T-helper 17 cell (primary cell): ENCODE results near the gene DAPK3. TPM values are rescaled to one million over a fixed set of nuclear protein-coding genes. Genes with fewer than 3 reads are reported as not detected.
"Not testable (repeated sequence)": the region's sequence is repeated elsewhere in the genome, so short reads cannot be mapped to it uniquely, and the experiment has no call there.

Experiments
- ATAC-seq: fragments of 150-1000 bp; cut with Tn5 transposase; 2 replicates; pipeline ENCODE4 v1.10.0; 2021; ENCODE audit warnings: mild to moderate bottlenecking, moderate library complexity
- DNase-seq, 3 donors: peaks; one replicate each; pipeline versions ENCODE4 v3.0.0 to v3.0.0-alpha.2; 2020 to 2021
- H3K9me3 ChIP-seq: one replicate; pipeline ENCODE4 v1.7.0; 2013; ENCODE audit warnings: low read length, mild to moderate bottlenecking; ENCODE audit not compliant: control insufficient read depth, poor library complexity, severe bottlenecking
- H3K27ac Mint-ChIP-seq: one replicate; pipeline ENCODE4 v1.8.0; 2022; ENCODE audit warnings: mild to moderate bottlenecking, moderate library complexity, mixed read lengths
- H3K27me3 Mint-ChIP-seq: one replicate; pipeline ENCODE4 v1.8.0; 2022; ENCODE audit warnings: mixed read lengths
- H3K36me3 Mint-ChIP-seq: one replicate; pipeline ENCODE4 v1.8.0; 2022; ENCODE audit warnings: low read depth, mixed read lengths
- H3K4me1 Mint-ChIP-seq: one replicate; pipeline ENCODE4 v1.8.0; 2022; ENCODE audit warnings: mild to moderate bottlenecking, mixed read lengths
- H3K4me3 Mint-ChIP-seq: one replicate; pipeline ENCODE4 v1.8.0; 2022; ENCODE audit warnings: mild to moderate bottlenecking, moderate library complexity, mixed read lengths
- total RNA-seq, 4 donors: library from RNA in 2 of 4; stranded (reverse) in 2 of 4; gene quantifications; one replicate each; pipeline ENCODE4 v1.2.3 and lab custom pipeline; 2022 to 2026

Gene DAPK3
- total RNA-seq, 2 donors from 2014 or later, result 28.7 to 31.3 TPM

- no peak for DNase-seq
- H3K36me3 Mint-ChIP-seq, result no peaks in the 10 kb centered on the region
- H3K4me1 Mint-ChIP-seq, result peaks cover 10% of the 10 kb centered on the region
- no peaks in the 10 kb centered on the region for H3K9me3 ChIP-seq
- no peak for ATAC-seq
- peaks cover 12% of the 10 kb centered on the region for H3K27me3 Mint-ChIP-seq
- no peak overlapping the region for H3K27ac Mint-ChIP-seq
- no peak overlapping the region for H3K4me3 Mint-ChIP-seq
These were observed 20.7 kb downstream of the DAPK3 start for GRCh38 chr19:3949997-3950859.

- Mint-ChIP-seq H3K36me3 (no peaks in the 10 kb centered on the region), H3K27ac (no peak overlapping the region), H3K4me1 (peaks cover 8% of the 10 kb centered on the region), H3K27me3 (peaks cover 12% of the 10 kb centered on the region), H3K4me3 (no peak overlapping the region)
- DNase-seq, result no peak
- no peak for ATAC-seq
- H3K9me3 ChIP-seq, result no peaks in the 10 kb centered on the region
These were observed 21.6 kb downstream of the DAPK3 start for GRCh38 chr19:3949294-3949693.

GRCh38 chr19:3947316-3947933 is 23.5 kb downstream of the DAPK3 start:
- not testable (repeated sequence) for H3K4me1 Mint-ChIP-seq, H3K9me3 ChIP-seq, ATAC-seq, H3K27ac Mint-ChIP-seq, H3K36me3 Mint-ChIP-seq, DNase-seq, H3K27me3 Mint-ChIP-seq, H3K4me3 Mint-ChIP-seq

- H3K36me3 Mint-ChIP-seq, result no peaks in the 10 kb centered on the region
- no peak overlapping the region for H3K27ac Mint-ChIP-seq
- H3K27me3 Mint-ChIP-seq, result no peaks in the 10 kb centered on the region
- no peaks in the 10 kb centered on the region for H3K4me1 Mint-ChIP-seq
- H3K4me3 Mint-ChIP-seq, result no peak overlapping the region
- no peaks in the 10 kb centered on the region for H3K9me3 ChIP-seq
- ATAC-seq (no peak), DNase-seq (no peak)
These were observed 25.1 kb downstream of the DAPK3 start for GRCh38 chr19:3945838-3946237.

- no peak overlapping the region for H3K27ac Mint-ChIP-seq
- no peaks in the 10 kb centered on the region for H3K27me3 Mint-ChIP-seq
- H3K4me3 Mint-ChIP-seq, result no peak overlapping the region
- no peaks in the 10 kb centered on the region for H3K36me3 Mint-ChIP-seq
- ATAC-seq, result no peak
- DNase-seq, result no peak
- no peaks in the 10 kb centered on the region for H3K4me1 Mint-ChIP-seq
- H3K9me3 ChIP-seq, result no peaks in the 10 kb centered on the region
These were observed 26.7 kb downstream of the DAPK3 start for GRCh38 chr19:3944018-3944721.

- H3K4me1 Mint-ChIP-seq, result no peaks in the 10 kb centered on the region
- ATAC-seq (no peak), DNase-seq (no peak)
- H3K4me3 Mint-ChIP-seq, result no peak overlapping the region
- no peak overlapping the region for H3K27ac Mint-ChIP-seq
- H3K27me3 Mint-ChIP-seq, result no peaks in the 10 kb centered on the region
- H3K36me3 Mint-ChIP-seq, result no peaks in the 10 kb centered on the region
- no peaks in the 10 kb centered on the region for H3K9me3 ChIP-seq
These were observed 28.0 kb downstream of the DAPK3 start for GRCh38 chr19:3942790-3943409.

GRCh38 chr19:3938300-3938950 is 32.5 kb downstream of the DAPK3 start:
- H3K27ac Mint-ChIP-seq, ATAC-seq, H3K36me3 Mint-ChIP-seq, H3K4me1 Mint-ChIP-seq, H3K4me3 Mint-ChIP-seq, H3K27me3 Mint-ChIP-seq, DNase-seq, H3K9me3 ChIP-seq: not testable (repeated sequence)

GRCh38 chr19:3936506-3937442 is 34.1 kb downstream of the DAPK3 start:
- no peaks in the 10 kb centered on the region for H3K9me3 ChIP-seq
- ATAC-seq (no peak), DNase-seq (no peak)
- Mint-ChIP-seq H3K27me3 (peaks cover 8% of the 10 kb centered on the region), H3K4me3 (no peak overlapping the region), H3K4me1 (no peaks in the 10 kb centered on the region), H3K36me3 (no peaks in the 10 kb centered on the region), H3K27ac (no peak overlapping the region)

GRCh38 chr19:3932931-3933810 is 37.7 kb downstream of the DAPK3 start, which contains the start of gene NMRK2:
NMRK2 (plus strand) TSS chr19:3933069; CDS start chr19:3933672, 603 bp downstream.
- Mint-ChIP-seq H3K4me3 (no peak within 1 kb of the TSS), H3K27me3 (peaks cover 17% of the 10 kb centered on the region), H3K36me3 (no peaks in the 10 kb centered on the region), H3K4me1 (no peaks in the 10 kb centered on the region), H3K27ac (no peak within 1 kb of the TSS)
- no peaks in the 10 kb centered on the region for H3K9me3 ChIP-seq
- no peak for ATAC-seq
- no peak for DNase-seq

- no peaks in the 10 kb centered on the region for H3K9me3 ChIP-seq
- H3K4me3 Mint-ChIP-seq, result no peak overlapping the region
- no peaks in the 10 kb centered on the region for H3K36me3 Mint-ChIP-seq
- H3K4me1 Mint-ChIP-seq, result no peaks in the 10 kb centered on the region
- peaks cover 17% of the 10 kb centered on the region for H3K27me3 Mint-ChIP-seq
- no peak for ATAC-seq
- H3K27ac Mint-ChIP-seq, result no peak overlapping the region
- DNase-seq, result no peak
These were observed 39.9 kb downstream of the DAPK3 start for GRCh38 chr19:3931041-3931440.

- no peak for ATAC-seq
- no peaks in the 10 kb centered on the region for H3K36me3 Mint-ChIP-seq
- no peak overlapping the region for H3K27ac Mint-ChIP-seq
- no peaks in the 10 kb centered on the region for H3K9me3 ChIP-seq
- no peak overlapping the region for H3K4me3 Mint-ChIP-seq
- no peaks in the 10 kb centered on the region for H3K4me1 Mint-ChIP-seq
- H3K27me3 Mint-ChIP-seq, result peaks cover 8% of the 10 kb centered on the region
- no peak for DNase-seq
These were observed 47.0 kb downstream of the DAPK3 start for GRCh38 chr19:3923912-3924311.
